Epithelial cell of proximal tubule (primary cell): ENCODE data around the gene ADGRG4. TPM values are rescaled to one million over a fixed set of nuclear protein-coding genes. Genes with fewer than 3 reads are reported as not detected.

Experiments used
- DNase-seq: peaks from one replicate; pipeline ENCODE4 v3.0.0-alpha.2; 2011; ENCODE audit warnings: low read depth
- H3K4me3 ChIP-seq: 2 replicates; pipeline ENCODE4 v1.5.1; 2011; ENCODE audit warnings: low read depth, mild to moderate bottlenecking, low read length
- total RNA-seq: library from RNA; depleted of rRNA; stranded (reverse); fragments of >200 nt; gene quantifications from 2 replicates; pipeline ENCODE4 v1.2.3, GENCODE V29; 2015
- TF ChIP-seq, protein P1 (sequence below): conservative IDR thresholded peaks from 2 replicates; pipeline ENCODE4 v1.5.1; 2012; ENCODE audit warnings: low read depth, mild to moderate bottlenecking, low read length

ADGRG4 gene
- total RNA-seq, 1 donor from 2014 or later = not detected

GRCh38 chrX:136318895-136319597 lies 18.3 kb downstream of the ADGRG4 start:
- TF ChIP-seq, protein P1, sequence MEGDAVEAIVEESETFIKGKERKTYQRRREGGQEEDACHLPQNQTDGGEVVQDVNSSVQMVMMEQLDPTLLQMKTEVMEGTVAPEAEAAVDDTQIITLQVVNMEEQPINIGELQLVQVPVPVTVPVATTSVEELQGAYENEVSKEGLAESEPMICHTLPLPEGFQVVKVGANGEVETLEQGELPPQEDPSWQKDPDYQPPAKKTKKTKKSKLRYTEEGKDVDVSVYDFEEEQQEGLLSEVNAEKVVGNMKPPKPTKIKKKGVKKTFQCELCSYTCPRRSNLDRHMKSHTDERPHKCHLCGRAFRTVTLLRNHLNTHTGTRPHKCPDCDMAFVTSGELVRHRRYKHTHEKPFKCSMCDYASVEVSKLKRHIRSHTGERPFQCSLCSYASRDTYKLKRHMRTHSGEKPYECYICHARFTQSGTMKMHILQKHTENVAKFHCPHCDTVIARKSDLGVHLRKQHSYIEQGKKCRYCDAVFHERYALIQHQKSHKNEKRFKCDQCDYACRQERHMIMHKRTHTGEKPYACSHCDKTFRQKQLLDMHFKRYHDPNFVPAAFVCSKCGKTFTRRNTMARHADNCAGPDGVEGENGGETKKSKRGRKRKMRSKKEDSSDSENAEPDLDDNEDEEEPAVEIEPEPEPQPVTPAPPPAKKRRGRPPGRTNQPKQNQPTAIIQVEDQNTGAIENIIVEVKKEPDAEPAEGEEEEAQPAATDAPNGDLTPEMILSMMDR = no peak
- H3K4me3 ChIP-seq = no peak overlapping the region
- DNase-seq = no peak

DNA sequence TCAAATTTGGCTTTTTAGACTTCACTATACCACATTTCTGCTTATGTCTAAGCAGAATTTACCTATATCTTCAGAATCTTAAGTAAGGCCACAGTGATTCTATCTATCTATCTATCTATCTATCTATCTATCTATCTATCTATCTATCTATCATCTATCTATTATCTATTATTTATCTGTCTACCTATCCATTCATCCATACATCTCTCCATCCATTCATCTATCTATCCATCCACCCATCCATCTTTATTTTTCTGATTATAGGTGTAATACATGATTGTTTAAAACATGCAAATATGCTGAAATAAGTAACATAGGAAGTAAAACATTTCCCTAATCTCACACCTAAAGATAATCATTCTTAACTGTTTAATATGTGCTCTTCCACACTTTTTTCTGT lies 18.8 kb downstream of the ADGRG4 start:
- TF ChIP-seq, protein P1 = no peak
- no peak overlapping the region for H3K4me3 ChIP-seq
- no peak for DNase-seq

GRCh38 chrX:136321532-136321931 lies 20.8 kb downstream of the ADGRG4 start:
- no peak overlapping the region for H3K4me3 ChIP-seq
- no peak for DNase-seq
- TF ChIP-seq, protein P1 = no peak

GRCh38 chrX:136322064-136322463 lies 21.3 kb downstream of the ADGRG4 start:
- TF ChIP-seq, protein P1 = no peak
- H3K4me3 ChIP-seq = no peak overlapping the region
- no peak for DNase-seq

DNA sequence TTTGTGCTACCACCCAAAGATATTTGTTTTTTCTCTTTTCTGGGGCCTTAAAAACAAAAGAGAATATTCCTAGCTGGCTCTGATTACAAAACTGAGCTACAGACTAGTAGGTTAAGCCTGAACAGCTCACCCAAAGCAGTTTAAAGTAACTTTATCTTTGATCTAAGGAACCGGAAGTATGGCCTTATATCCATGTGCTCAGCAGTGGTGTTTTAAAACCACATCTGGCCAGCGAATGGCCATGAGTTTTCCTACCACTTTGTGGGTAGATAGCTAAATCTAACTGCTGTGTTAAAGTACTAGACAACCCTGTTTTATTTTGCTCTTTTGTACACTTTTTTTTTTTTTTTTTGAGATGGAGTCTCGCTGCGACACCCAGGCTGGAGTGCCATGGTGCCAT lies 24.6 kb downstream of the ADGRG4 start:
- H3K4me3 ChIP-seq = no peak overlapping the region
- DNase-seq = no peak
- TF ChIP-seq, protein P1 = no peak

DNA sequence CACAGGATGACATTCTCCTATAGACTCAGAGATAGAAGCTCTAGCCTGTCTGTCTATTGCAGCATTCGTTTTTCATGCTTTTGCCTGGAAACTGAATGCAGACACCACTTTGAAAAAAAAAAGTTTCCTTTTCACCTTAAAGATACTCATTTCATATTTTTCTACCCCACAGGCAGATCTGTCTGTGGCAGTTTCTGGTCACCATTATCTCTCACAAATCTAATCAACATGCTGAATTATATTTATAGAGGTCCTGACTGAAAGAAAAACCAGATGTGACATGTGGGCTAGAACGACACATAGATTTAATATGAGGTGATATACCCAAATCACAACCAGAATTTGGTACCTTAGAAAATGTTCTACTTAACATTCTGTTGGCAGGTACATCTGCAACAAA lies 28.2 kb downstream of the ADGRG4 start:
- TF ChIP-seq, protein P1 = no peak
- DNase-seq = no peak
- H3K4me3 ChIP-seq = no peak overlapping the region

DNA sequence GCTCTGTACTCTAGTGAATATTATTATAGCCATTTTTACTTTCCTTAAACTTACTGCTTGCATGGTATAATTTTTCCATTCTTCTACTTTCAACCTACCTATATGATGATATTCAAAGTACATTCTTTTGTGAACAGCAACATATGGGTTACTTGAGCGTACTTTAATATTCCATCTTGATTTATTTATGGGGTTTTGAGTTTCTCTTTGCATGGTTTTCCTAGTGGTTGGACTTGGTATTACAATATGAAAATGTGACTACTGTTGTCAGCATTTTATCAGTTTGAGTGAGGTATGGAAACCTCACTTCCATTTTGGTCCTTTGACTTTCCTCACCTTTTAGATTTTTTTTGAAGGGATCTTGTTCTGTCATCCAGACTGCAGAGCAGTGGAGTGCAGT lies 35.9 kb downstream of the ADGRG4 start:
- no peak overlapping the region for H3K4me3 ChIP-seq
- TF ChIP-seq, protein P1 = peak; percentile 29
- no peak for DNase-seq
